ENCODE results near the gene MFSD2A.
"Not testable (repeated sequence)": the region's sequence is repeated elsewhere in the genome, so short reads cannot be mapped to it uniquely, and the experiment has no call there.

MFSD2A gene

GRCh38 chr1:39955547-39956539 lies 898 bp downstream of the MFSD2A start:
- peak overlapping the region; percentile 63 for H3K9ac ChIP-seq (ENCODE audit: low read depth, low read length)
- peaks cover 39% of the 10 kb centered on the region for H3K27me3 ChIP-seq (ENCODE audit: insufficient read depth, low read length)
- WGBS = 19% methylated on average over 36 of the region's 36 CpGs
- H3K4me3 ChIP-seq (ENCODE audit: low read length) = peak overlapping the region; percentile 62
- no peaks in the 10 kb centered on the region for H3K9me3 ChIP-seq (ENCODE audit: insufficient read depth, low read depth, low read length)
- H3K36me3 ChIP-seq (ENCODE audit: insufficient read depth, low read length) = peaks cover 15% of the 10 kb centered on the region; the same call in 1 of the 2 replicates
- H3K27ac ChIP-seq (ENCODE audit: low read depth, low read length) = no peak overlapping the region
- H3K4me1 ChIP-seq (ENCODE audit: insufficient read depth, low read length) = peaks cover 8% of the 10 kb centered on the region; the same call in 1 of the 2 replicates

GRCh38 chr1:39957299-39958015 lies 2.5 kb downstream of the MFSD2A start:
- 95% methylated on average over 3 of the region's 3 CpGs for WGBS
- H3K27ac ChIP-seq (ENCODE audit: low read depth, low read length) = no peak overlapping the region
- H3K27me3 ChIP-seq (ENCODE audit: insufficient read depth, low read length) = peaks cover 38% of the 10 kb centered on the region
- H3K36me3 ChIP-seq (ENCODE audit: insufficient read depth, low read length) = peaks cover 21% of the 10 kb centered on the region; the same call in 1 of the 2 replicates
- no peaks in the 10 kb centered on the region for H3K9me3 ChIP-seq (ENCODE audit: insufficient read depth, low read depth, low read length)
- H3K4me1 ChIP-seq (ENCODE audit: insufficient read depth, low read length) = peaks cover 8% of the 10 kb centered on the region; the same call in 1 of the 2 replicates
- H3K9ac ChIP-seq (ENCODE audit: low read depth, low read length) = no peak overlapping the region
- H3K4me3 ChIP-seq (ENCODE audit: low read length) = no peak overlapping the region

DNA sequence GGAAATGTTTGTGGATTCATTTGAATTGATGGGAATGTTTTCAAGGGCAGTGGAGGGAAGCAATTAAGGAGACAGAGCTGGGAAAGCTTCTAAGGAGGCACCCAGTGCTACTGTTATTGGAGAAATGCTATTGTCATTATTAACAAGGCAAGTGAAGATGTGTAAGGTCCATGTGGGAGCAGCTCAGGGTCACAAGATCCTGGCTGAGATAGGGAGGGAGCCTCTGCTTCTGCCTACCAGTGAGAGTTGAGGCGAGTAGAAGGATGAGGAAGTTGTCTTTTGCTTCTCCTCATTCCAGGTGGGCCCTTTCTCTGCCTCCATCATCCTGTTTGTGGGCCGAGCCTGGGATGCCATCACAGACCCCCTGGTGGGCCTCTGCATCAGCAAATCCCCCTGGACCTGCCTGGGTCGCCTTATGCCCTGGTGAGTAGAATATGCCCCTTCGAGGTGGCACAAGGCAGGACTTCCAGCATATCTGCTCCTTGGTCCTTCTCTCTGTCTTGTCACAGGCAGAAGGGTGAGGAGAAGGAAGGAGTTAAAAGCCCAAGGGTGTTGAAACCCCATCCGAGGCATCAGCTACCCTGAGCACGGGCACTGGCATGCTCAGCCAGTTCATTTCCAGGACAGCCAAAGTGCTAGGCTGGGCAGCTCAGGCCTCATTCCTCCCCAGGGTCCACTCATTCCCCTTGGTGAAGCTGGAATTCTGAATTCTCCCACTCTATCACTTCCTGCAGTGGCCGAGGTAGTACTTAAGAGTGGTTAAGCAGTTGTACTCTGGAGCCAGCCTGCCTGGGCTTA lies 3.7 kb downstream of the MFSD2A start:
- WGBS = 82% methylated on average over 6 of the region's 7 CpGs
- peaks cover 30% of the 10 kb centered on the region for H3K27me3 ChIP-seq (ENCODE audit: insufficient read depth, low read length)
- no peaks in the 10 kb centered on the region for H3K9me3 ChIP-seq (ENCODE audit: insufficient read depth, low read depth, low read length)
- H3K4me3 ChIP-seq (ENCODE audit: low read length) = no peak overlapping the region
- no peak overlapping the region for H3K9ac ChIP-seq (ENCODE audit: low read depth, low read length)
- H3K27ac ChIP-seq (ENCODE audit: low read depth, low read length) = no peak overlapping the region
- peaks cover 25% of the 10 kb centered on the region for H3K36me3 ChIP-seq (ENCODE audit: insufficient read depth, low read length)
- peaks cover 8% of the 10 kb centered on the region; the same call in 1 of the 2 replicates for H3K4me1 ChIP-seq (ENCODE audit: insufficient read depth, low read length)

DNA sequence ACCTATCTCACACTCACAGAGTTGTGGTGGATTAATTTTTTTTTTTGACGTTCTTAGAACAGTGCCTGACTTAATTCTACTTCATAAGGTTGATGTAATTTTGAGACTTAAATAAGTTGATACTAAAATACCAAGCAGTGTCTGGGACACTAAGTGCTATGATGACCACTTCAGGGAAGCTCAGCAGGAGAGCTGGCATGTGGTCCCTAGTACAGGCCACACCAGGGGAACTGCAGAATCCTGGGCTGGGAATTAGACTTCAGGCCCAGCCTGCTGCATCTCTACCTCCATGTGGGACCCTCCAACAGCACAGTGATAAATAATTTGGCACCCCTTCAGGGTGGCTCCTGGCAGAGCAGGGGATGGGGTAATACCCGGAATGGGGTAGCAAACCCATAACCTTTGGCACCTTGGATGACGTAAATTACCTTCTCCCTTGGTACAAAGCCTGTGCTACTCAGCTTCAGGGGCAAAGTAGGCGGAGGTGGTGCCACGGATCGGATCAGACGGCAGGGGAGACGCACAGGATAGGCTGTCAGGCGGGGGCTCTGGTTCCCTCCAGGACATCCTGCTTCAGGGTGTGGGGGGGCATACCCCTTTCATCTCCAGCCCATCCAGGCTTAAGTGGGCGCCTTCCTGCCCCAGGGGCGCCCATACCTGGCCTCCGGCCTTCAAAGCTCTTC lies 4.8 kb downstream of the MFSD2A start:
- WGBS = 93% methylated on average over 11 of the region's 12 CpGs
- peaks cover 31% of the 10 kb centered on the region for H3K36me3 ChIP-seq (ENCODE audit: insufficient read depth, low read length)
- H3K4me3 ChIP-seq (ENCODE audit: low read length) = no peak overlapping the region
- H3K27ac ChIP-seq (ENCODE audit: low read depth, low read length) = no peak overlapping the region
- peaks cover 18% of the 10 kb centered on the region for H3K27me3 ChIP-seq (ENCODE audit: insufficient read depth, low read length)
- peaks cover 8% of the 10 kb centered on the region; the same call in 1 of the 2 replicates for H3K4me1 ChIP-seq (ENCODE audit: insufficient read depth, low read length)
- no peak overlapping the region for H3K9ac ChIP-seq (ENCODE audit: low read depth, low read length)
- H3K9me3 ChIP-seq (ENCODE audit: insufficient read depth, low read depth, low read length) = no peaks in the 10 kb centered on the region

DNA sequence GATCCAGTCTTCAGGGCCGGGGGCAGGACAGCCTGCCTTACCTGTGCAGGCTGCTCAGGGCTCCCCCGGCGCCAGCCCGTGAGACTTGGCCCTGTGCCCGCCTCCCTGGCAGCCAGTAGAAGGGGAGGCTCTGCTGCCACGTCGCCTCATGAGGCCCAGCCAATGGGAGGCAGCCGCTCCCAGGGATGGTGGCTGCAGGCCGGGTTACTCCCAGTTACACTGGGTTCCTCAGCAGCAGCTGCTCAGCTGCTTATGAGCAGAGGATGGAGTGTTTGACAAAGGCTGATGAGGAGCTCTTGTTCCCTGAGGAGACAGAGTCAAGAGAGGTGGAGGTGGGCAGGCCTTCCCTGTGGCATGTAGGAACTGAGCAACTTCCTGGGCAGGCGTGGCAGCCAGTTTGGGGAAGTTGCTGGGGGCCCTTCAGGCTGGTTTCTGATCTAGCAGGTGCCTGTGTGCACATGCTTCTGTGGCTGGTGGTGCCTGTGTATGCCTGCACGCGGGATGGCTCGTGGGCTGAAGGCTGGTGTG lies 5.5 kb downstream of the MFSD2A start:
- no peak overlapping the region for H3K9ac ChIP-seq (ENCODE audit: low read depth, low read length)
- no peak overlapping the region for H3K4me3 ChIP-seq (ENCODE audit: low read length)
- no peaks in the 10 kb centered on the region for H3K9me3 ChIP-seq (ENCODE audit: insufficient read depth, low read depth, low read length)
- 93% methylated on average over 13 of the region's 13 CpGs for WGBS
- peaks cover 8% of the 10 kb centered on the region; the same call in 1 of the 2 replicates for H3K4me1 ChIP-seq (ENCODE audit: insufficient read depth, low read length)
- H3K27ac ChIP-seq (ENCODE audit: low read depth, low read length) = no peak overlapping the region
- H3K36me3 ChIP-seq (ENCODE audit: insufficient read depth, low read length) = peaks cover 31% of the 10 kb centered on the region
- H3K27me3 ChIP-seq (ENCODE audit: insufficient read depth, low read length) = peaks cover 13% of the 10 kb centered on the region

DNA sequence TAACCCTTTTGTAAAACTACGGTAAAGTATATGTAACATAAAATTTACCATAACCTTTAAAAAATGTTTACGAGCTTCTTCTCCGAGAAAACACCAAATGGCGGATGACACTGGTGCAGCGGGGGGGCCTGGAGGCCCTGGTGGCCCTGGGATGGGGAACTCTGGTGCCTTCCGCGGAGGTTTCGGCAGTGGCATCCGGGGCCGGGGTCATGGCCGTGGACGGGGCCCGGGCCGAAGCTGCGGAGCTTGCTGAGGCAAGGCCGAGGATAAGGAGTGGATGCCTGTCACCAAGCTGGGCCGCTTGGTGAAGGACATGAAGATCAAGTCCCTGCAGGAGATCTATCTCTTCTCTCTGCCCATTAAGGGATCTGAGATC lies 7.5 kb downstream of the MFSD2A start:
- Histone ChIP-seq H3K9me3 (ENCODE audit: insufficient read depth, low read depth, low read length) (no peaks in the 10 kb centered on the region), H3K4me3 (ENCODE audit: low read length) (no peak overlapping the region), H3K9ac (ENCODE audit: low read depth, low read length) (no peak overlapping the region), H3K27ac (ENCODE audit: low read depth, low read length) (no peak overlapping the region), H3K4me1 (ENCODE audit: insufficient read depth, low read length) (no peaks in the 10 kb centered on the region), H3K27me3 (ENCODE audit: insufficient read depth, low read length) (0 out of 2 replicates have a peak, but pooled peaks cover under 1% of the 10 kb centered on the region), H3K36me3 (ENCODE audit: insufficient read depth, low read length) (peaks cover 43% of the 10 kb centered on the region)
- WGBS = 94% methylated on average over 17 of the region's 17 CpGs

GRCh38 chr1:39962964-39963363 lies 8.0 kb downstream of the MFSD2A start:
- WGBS = 91% methylated on average over 13 of the region's 13 CpGs
- not testable (repeated sequence) for H3K27me3 ChIP-seq (ENCODE audit: insufficient read depth, low read length); H3K4me3 ChIP-seq (ENCODE audit: low read length); H3K4me1 ChIP-seq (ENCODE audit: insufficient read depth, low read length); H3K9ac ChIP-seq (ENCODE audit: low read depth, low read length); H3K27ac ChIP-seq (ENCODE audit: low read depth, low read length); H3K9me3 ChIP-seq (ENCODE audit: insufficient read depth, low read depth, low read length)
- peaks cover 45% of the 10 kb centered on the region for H3K36me3 ChIP-seq (ENCODE audit: insufficient read depth, low read length)

GRCh38 chr1:39964552-39964951 lies 9.6 kb downstream of the MFSD2A start:
- no peaks in the 10 kb centered on the region for H3K9me3 ChIP-seq (ENCODE audit: insufficient read depth, low read depth, low read length)
- no peak overlapping the region for H3K27ac ChIP-seq (ENCODE audit: low read depth, low read length)
- 96% methylated on average over 4 of the region's 4 CpGs for WGBS
- H3K9ac ChIP-seq (ENCODE audit: low read depth, low read length) = no peak overlapping the region
- H3K36me3 ChIP-seq (ENCODE audit: insufficient read depth, low read length) = peaks cover 55% of the 10 kb centered on the region
- H3K27me3 ChIP-seq (ENCODE audit: insufficient read depth, low read length) = no peaks in the 10 kb centered on the region
- no peak overlapping the region for H3K4me3 ChIP-seq (ENCODE audit: low read length)
- H3K4me1 ChIP-seq (ENCODE audit: insufficient read depth, low read length) = no peaks in the 10 kb centered on the region

DNA sequence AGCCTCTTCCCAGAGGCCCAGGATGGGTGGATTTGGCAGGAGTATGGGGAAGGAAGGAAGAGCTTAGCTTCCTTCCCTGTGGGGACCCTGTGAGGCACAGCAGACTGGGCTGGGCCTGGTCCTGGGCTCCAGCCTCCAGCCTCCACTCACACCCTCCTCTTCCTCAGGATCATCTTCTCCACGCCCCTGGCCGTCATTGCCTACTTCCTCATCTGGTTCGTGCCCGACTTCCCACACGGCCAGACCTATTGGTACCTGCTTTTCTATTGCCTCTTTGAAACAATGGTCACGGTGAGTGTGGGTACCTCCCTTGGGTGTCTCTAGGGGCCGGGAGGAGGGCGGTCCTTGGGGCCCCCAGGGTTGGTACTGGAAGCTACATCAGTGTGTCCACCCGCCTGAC lies 10.1 kb downstream of the MFSD2A start:
- Histone ChIP-seq H3K4me1 (ENCODE audit: insufficient read depth, low read length) (no peaks in the 10 kb centered on the region), H3K4me3 (ENCODE audit: low read length) (no peak overlapping the region), H3K9me3 (ENCODE audit: insufficient read depth, low read depth, low read length) (no peaks in the 10 kb centered on the region), H3K27me3 (ENCODE audit: insufficient read depth, low read length) (no peaks in the 10 kb centered on the region), H3K36me3 (ENCODE audit: insufficient read depth, low read length) (peaks cover 55% of the 10 kb centered on the region), H3K27ac (ENCODE audit: low read depth, low read length) (no peak overlapping the region), H3K9ac (ENCODE audit: low read depth, low read length) (no peak overlapping the region)
- 96% methylated on average over 9 of the region's 9 CpGs for WGBS

- Histone ChIP-seq H3K9me3 (ENCODE audit: insufficient read depth, low read depth, low read length) (no peaks in the 10 kb centered on the region), H3K27me3 (ENCODE audit: insufficient read depth, low read length) (no peaks in the 10 kb centered on the region), H3K4me1 (ENCODE audit: insufficient read depth, low read length) (no peaks in the 10 kb centered on the region), H3K27ac (ENCODE audit: low read depth, low read length) (no peak overlapping the region), H3K4me3 (ENCODE audit: low read length) (no peak overlapping the region), H3K36me3 (ENCODE audit: insufficient read depth, low read length) (peaks cover 45% of the 10 kb centered on the region), H3K9ac (ENCODE audit: low read depth, low read length) (no peak overlapping the region)
- WGBS = 97% methylated on average over 8 of the region's 9 CpGs
These were observed 14.1 kb downstream of the MFSD2A start for GRCh38 chr1:39969048-39969447.
